ENCODE data around the gene IGSF6.

IGSF6 gene

GRCh38 chr16:21654466-21654865, 2.1 kb upstream of the IGSF6 start:
- H3K36me3 ChIP-seq (ENCODE audit: control insufficient read depth in 2 of 2, insufficient read depth in 1 of 2, low read length in 2 of 2), result peaks cover 0 to 16% of the 10 kb centered on the region in 2 experiments; a peak in 2 of 3 replicates
- H3K27ac ChIP-seq (ENCODE audit: extremely low read depth, low read depth, low read length), result no peak overlapping the region
- H3K4me3 ChIP-seq (ENCODE audit: low read depth, low read length), result no peak overlapping the region
- ChIA-PET CTCF (no interaction called here), POLR2A (no interaction called here)
- H3K9me3 ChIP-seq (ENCODE audit: control insufficient read depth, insufficient read depth, low read depth, low read length), result no peaks in the 10 kb centered on the region
- H3K4me1 ChIP-seq (ENCODE audit: control insufficient read depth, insufficient read depth, low read length), result no peaks in the 10 kb centered on the region
- TF ChIP-seq ZNF221 (tag by site-specific recombination; IDR thresholded peaks at IDR 0.05; ENCODE audit: borderline replicate concordance), result no peak
- TF ChIP-seq ZNF664 (tag by site-specific recombination; IDR thresholded peaks at IDR 0.05), result no peak
- TF ChIP-seq ZNF398 (tag by site-specific recombination; IDR thresholded peaks at IDR 0.05), result no peak
- no peak for TF ChIP-seq ZBTB20 (tag by site-specific recombination; IDR thresholded peaks at IDR 0.05)
- no peak for TF ChIP-seq PRDM4 (tag by site-specific recombination; IDR thresholded peaks at IDR 0.05)
- no peak for TF ChIP-seq ZNF580 (tag by site-specific recombination; IDR thresholded peaks at IDR 0.05)
- TF ChIP-seq ZNF510 (tag by site-specific recombination; IDR thresholded peaks at IDR 0.05; ENCODE audit: insufficient replicate concordance), result no peak
- TF ChIP-seq ELK4 (IDR thresholded peaks at IDR 0.05; ENCODE audit: borderline replicate concordance, low read depth, low read length), result no peak
- TF ChIP-seq ZNF624 (tag by site-specific recombination; IDR thresholded peaks at IDR 0.05), result no peak
- no peak for TF ChIP-seq ZSCAN16 (tag by site-specific recombination; IDR thresholded peaks at IDR 0.05)
- TF ChIP-seq ZNF155 (tag by site-specific recombination; IDR thresholded peaks at IDR 0.05), result no peak

GRCh38 chr16:21653571-21653970, 1.2 kb upstream of the IGSF6 start:
- Histone ChIP-seq H3K4me1 (ENCODE audit: control insufficient read depth, insufficient read depth, low read length) (no peaks in the 10 kb centered on the region), H3K9me3 (ENCODE audit: control insufficient read depth, insufficient read depth, low read depth, low read length) (no peaks in the 10 kb centered on the region), H3K36me3 (ENCODE audit: control insufficient read depth in 2 of 2, insufficient read depth in 1 of 2, low read length in 2 of 2) (peaks cover 0 to 16% of the 10 kb centered on the region in 2 experiments; a peak in 2 of 3 replicates), H3K4me3 (ENCODE audit: low read depth, low read length) (no peak overlapping the region), H3K27ac (ENCODE audit: extremely low read depth, low read depth, low read length) (no peak overlapping the region)
- ChIA-PET CTCF (interaction anchor here (0.8 kb wide), 1 partner anchor 31 kb away, joined by 5 read pairs; no protein-coding TSS in a partner anchor), POLR2A (no interaction called here)
- TF ChIP-seq ZNF776 (tag by site-specific recombination; IDR thresholded peaks at IDR 0.05; ENCODE audit: borderline replicate concordance) (no peak), PRDM4 (tag by site-specific recombination; IDR thresholded peaks at IDR 0.05) (no peak), ZNF404 (tag by site-specific recombination; IDR thresholded peaks at IDR 0.05) (no peak), ZNF596 (tag by site-specific recombination; IDR thresholded peaks at IDR 0.05) (no peak), ZNF513 (tag by site-specific recombination; IDR thresholded peaks at IDR 0.05) (no peak), ZNF571 (tag by site-specific recombination; IDR thresholded peaks at IDR 0.05) (no peak), ZNF266 (tag by site-specific recombination; IDR thresholded peaks at IDR 0.05; ENCODE audit: low read depth) (no peak), ZNF660 (tag by site-specific recombination; IDR thresholded peaks at IDR 0.05) (no peak), ZNF747 (tag by site-specific recombination; IDR thresholded peaks at IDR 0.05) (no peak), ZNF677 (tag by site-specific recombination; IDR thresholded peaks at IDR 0.05) (no peak), ZNF223 (tag by site-specific recombination; IDR thresholded peaks at IDR 0.05) (no peak), PATZ1 (tag by site-specific recombination; IDR thresholded peaks at IDR 0.05) (no peak), WT1 (tag by site-specific recombination; IDR thresholded peaks at IDR 0.05) (no peak)

All from HEK293 (cell line).